Activated CD4-positive, alpha-beta T cell treated with anti-CD3 and anti-CD28 coated beads, Interleukin-10, Interleukin-2, amounts not matched to agents 100 ng/mL and 50 ng/mL, durations not matched to agents 16 hours and 8 hours (primary cell): ENCODE data around the gene CACNA2D1.

Experiments used
- DNase-seq: peaks from one replicate; pipeline ENCODE4 v3.0.0-alpha.2; 2020

CACNA2D1 gene

DNA sequence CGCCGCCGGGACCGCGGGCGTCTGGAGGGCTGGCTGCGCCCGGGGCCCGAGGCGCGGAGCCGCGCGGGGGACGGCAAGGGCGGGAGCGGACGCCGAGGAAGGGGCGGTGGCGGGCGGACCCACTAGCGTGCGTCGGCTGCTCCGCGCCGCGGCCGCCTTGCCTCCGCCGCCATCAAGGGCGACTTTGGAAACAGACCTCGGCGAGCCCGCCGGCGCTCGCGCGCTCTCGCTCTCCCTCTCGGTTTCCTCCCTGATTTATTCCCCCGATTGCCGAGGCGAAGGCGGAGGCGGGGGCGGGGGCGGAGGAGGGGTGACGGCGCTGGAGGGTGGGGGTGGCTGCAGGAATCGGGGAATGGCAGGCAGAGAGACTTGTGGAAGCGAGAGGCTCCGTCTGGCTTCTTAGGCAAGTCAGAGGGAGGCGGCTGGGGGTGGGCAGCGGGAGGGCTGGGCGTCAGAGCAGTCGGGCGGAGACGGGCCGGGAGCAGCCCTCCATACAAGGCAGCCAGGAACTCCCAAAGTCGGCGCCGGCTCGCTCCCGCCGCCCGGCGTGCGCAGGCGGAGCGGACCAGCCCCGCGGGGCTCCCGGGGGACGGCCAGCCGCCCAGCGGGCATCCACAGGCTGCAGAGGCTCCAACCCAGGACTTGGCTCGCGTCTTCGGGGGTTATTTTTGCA, at the start of gene CACNA2D1:
Gene CACNA2D1 (minus strand): TSS at position 231 of the 673 bp plus-strand sequence.
- DNase-seq: peak; percentile 0

GRCh38 chr7:82481499-82482097, 38.0 kb upstream of the CACNA2D1 start:
- DNase-seq: peak; percentile 4

DNA sequence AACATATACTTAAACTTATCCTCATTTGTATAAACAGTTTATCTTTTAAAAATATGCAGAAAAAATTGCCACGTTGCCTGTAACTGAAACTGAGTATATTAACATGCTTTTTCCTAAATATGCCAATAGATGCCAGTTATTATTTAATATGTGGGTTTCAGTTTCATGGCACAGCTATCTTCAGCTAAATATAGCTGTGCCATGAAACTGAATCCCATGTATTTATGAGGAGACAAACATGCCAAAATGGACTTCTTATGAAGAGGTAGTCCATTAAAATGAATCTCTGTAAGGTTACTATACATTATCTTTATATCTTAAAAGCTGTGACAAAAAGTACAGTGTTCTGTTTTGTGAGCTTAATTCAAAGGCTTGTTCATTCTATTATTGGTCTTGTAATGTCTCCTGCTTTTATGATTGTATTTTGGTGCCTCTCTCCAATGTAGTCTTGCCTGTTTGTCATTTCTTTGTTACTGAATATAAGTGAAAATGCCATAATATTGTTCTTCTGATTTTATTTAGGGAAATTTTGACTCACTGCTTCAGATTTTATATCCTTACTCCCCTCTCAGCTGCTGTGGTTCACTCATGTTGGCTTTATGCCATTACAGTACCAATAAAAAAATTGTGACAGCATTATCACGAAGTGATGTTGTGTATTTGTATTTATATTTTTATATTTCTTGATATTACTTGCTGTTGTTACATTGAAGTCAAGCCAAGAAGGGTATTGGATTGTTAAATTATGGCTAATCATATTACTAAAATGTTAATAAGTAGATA, 34.3 kb upstream of the CACNA2D1 start:
- no peak for DNase-seq

DNA sequence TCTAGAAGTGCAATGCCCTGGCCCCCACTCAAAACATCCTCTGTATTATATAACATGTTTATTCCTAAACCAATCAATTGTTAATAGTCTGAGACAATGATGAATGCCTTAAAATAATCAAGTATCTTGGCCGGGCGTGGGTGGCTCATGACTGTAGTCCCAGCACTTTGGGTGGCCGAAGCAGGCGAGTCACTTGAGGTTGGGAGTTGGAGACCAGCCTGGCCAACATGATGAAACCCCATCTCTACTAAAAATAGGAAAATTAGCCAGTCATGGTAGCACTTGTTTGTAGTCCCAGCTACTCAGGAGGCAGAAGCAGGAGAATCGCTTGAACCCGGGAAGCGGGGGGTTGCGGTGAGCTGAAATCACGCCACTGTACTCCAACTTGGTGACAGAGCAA, 29.4 kb upstream of the CACNA2D1 start:
- DNase-seq: no peak

DNA sequence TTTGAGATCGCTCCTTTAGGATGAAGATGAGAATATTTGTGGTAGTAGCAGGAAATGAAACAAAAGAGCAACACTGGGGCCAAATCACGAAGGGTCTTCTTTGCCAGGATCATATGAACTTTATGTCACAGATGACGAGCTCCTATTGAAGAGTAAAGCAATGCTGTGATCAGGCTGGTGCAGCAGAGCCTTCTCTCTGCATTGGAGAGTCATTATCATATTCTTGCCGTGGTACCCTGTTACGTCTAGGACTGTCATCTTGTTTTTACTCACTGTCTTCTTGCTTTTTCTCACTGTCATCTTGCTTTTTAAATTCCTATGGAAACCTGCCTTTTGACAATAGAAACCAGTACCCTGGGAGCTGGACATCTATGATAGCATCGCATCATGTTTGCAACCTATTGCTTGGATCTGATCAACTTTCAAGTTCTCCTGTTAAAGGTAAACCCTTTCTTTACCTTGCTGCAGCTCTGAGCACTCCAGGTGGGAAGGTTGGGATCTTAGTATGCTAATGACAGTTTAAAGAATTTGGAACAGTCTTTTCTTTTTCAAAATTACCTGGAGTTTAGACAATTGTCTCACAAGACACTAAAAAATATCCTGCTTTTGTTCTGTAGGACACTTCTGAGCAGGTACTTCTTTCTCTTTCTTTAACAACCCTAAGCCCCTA, 27.9 kb upstream of the CACNA2D1 start:
- DNase-seq: no peak

- no peak for DNase-seq
Observed at GRCh38 chr7:82469207-82469606, 25.6 kb upstream of the CACNA2D1 start.

GRCh38 chr7:82468435-82468834, 24.9 kb upstream of the CACNA2D1 start:
- no peak for DNase-seq

DNA sequence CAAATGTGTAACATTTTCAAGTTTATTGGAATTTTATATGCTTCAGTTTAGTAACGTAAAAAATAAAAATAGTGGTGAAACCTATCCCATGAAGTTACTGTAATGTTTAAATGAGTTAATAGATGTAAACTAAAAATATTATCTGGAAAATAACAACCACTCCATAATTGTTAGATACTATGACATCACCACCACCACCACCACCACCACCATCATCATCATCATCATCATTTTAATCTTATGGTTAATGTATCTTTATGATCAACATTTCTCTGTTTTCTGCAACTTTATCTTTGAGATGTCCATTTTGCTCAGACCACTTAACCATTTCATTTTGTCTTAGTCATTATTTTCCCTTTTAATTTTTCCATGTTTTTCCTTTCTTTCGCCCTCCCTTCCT, 23.4 kb upstream of the CACNA2D1 start:
- no peak for DNase-seq

- DNase-seq: no peak
Observed at GRCh38 chr7:82464372-82464771, 20.8 kb upstream of the CACNA2D1 start.

DNA sequence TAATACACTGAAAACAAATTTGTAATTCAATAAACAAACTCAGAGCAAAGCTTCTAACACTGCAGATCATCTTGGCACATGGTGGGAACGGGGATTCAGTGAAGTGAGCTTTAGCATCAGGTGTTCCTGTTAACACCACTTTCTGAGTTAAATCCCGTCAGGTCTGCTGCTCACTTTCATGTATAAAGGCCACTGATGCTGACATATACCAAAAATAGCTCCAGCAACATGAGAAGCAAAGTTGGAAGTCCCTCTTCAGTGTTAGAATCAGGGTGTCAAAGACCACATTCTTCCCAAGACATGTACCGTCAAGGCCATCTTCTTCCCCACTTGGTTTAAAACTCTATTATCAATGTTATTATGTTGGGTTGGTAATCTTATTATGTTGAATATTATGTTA, 11.7 kb upstream of the CACNA2D1 start:
- DNase-seq: no peak

DNA sequence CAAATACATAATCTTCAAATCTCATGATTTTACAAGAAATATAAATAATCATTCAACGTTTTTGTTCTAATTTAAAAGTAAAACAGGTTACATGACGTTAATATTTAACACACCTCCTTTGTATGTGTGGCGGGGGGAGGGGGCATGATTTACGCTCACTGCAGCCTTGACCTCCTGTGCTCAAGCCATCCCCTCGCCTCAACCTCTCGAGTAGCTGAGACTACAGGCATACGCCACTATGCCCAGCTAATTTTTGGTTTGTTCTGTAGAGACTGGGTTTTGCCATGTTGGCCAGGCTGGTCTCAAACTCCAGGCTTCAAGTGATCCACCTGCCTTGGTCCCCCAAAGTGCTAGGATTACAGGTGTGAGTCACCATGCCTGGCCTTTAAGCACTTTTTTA, 7.2 kb upstream of the CACNA2D1 start:
- no peak for DNase-seq

- no peak for DNase-seq
Observed at GRCh38 chr7:82449910-82450309, 6.3 kb upstream of the CACNA2D1 start.

DNA sequence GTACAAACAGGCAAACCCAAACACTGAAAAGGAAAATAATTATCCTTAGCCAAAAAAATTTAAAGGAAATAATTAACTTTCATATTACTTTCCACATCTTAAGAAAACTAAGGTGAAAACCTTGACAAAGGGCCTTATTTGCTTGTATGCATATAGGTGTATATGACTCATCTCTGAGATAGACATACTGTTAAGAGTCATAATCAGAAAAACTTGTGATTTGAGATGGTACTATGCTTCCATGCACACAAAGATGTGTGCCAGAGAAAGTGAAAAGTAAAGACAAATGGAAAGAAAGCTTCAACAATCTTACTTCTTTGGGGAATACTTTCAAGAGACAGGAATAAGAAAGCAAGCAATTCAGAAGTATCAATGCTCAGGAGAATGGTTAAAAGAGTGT, 3.3 kb upstream of the CACNA2D1 start:
- DNase-seq: no peak

- DNase-seq: no peak
Observed at GRCh38 chr7:82445271-82445670, 1.7 kb upstream of the CACNA2D1 start.

DNA sequence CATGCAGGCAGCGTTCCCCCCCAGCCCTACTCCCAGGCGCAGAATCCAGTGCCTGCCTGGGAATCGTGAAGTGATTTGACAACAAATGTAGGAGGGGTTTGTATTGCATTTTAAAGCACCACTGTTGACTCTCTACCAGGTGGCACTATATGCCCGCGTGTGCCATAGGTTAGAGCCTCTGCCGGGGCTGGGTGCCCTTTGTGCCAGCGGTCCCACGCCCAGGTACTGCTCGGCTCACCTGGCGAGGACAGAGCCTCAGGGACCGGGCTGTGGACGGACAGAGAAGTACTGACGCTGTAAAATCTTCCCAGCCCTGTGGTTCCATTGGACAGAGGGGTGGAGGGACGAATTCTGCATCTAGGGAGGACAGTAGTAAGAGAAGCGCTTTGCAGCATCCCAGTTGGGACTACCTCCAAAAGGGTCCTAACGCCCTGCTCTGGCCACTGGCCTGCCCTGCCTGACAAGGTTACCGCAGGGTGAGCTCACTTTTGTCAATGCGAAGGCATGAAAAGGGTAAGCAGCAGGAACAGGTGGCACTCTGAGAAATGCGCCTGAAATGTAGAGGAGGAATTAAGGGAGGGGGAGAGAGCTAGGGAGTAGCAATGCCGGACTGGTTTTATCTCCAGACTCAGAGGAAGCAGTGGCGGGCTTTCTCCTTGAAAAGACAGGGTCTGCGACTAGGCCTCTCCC, 788 bp upstream of the CACNA2D1 start:
- no peak for DNase-seq

DNA sequence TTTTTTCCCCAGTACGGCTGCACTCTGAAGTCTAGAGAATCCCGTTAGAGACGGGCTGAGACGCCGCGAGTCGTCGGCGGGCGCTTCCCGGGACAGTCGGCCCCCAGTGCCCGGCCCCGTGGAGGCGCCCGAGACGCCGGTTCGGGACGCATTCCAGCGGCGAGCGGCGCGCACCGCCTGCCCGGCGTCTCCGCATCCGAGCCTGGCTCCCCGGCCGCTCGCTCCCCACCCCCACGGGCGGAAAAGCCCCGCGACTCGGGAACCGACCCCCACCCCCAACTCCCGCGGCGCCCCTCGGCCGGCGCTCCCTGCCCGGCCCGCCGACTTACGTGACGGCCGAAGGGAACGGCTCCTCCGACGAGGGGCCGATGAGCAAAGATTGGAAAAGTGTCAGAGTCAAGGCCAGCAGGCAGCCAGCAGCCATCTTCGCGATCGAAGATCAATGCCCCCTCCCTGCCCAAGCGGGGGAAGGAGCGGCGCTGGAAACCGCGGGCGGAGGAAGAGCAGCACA, 486 bp downstream of the CACNA2D1 start:
- no peak for DNase-seq

DNA sequence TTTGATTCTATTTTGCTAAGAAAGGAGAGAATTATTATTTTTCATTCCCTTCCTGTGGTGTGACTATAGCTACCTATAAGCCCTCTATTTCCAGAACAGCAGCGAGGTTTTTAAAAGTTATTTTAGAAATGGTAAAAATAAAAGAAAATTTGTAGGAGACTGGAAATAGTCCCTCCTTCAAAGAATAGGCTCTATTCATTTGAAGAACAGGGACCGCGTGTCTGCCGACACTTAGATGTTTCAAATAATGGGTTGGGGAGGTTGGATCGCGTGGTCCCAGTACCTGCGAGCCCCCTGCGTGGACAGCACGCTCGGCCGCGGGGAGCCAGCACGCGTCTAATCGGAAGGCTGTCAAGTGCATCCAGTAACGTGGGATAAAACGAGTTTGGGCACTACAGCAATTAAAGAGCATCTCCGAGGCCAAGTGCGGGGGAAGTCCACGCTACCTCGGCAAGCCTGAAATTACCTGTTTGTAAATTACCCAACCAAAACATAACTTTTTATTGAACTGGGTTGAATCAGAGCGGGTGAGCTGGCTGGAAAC, 1.0 kb downstream of the CACNA2D1 start:
- no peak for DNase-seq

DNA sequence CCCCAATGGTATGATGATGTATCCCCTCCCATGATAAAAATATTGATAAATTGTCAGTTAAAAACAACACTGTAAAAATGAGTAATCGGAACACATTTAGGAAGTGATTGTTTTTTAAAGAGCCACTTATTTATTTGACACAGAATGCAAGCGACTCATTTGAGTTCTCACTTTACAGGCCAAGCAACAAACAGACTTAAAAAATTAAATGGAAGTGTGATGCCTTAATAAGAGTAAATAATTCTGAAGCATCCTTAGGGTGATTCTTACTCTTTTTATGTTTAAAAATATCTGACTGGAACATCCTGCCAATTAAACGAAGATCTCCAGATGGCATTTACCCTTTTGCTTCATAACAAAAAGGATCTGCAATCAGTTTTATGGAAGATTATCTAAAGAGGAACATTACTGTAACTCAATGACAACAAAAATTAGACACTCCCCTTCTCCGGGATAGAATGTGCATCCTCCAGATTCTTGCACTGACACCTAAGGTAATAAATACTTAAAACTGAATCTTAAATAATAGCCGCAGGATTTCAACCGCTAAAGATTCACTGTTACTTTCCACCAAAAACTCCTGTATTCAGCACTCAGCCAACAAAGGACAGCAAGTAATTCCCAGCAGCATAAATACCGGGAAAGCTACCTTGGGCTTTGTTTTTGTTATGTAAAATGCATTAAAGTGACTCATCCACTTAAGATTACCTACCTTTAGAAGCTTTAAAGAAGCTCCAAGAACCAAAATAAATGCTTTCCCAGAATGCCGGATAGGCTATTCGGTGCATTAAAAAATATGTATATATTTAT, 1.7 kb downstream of the CACNA2D1 start:
- no peak for DNase-seq

DNA sequence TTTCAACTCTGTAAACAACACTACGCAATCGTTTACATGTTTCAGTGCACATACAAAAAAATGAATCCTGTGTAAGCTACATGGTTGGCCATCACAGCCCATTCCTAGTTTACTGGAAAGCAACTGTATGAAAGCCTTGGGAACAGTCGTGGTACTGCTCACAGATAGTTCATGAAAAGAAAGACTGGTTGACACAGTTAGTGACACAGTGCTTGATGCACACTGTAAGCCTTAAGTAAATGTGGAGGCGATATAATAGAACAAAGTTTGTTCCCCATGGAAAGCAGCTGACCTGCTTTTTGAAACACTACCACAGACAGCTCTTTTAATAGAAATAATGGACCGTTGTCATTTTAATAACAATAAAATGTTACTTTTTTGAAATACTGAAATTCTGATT, 5.1 kb downstream of the CACNA2D1 start:
- DNase-seq: no peak

GRCh38 chr7:82435769-82436168, 7.8 kb downstream of the CACNA2D1 start:
- no peak for DNase-seq

- DNase-seq: no peak
Observed at GRCh38 chr7:82434275-82435022, 9.1 kb downstream of the CACNA2D1 start.
